Middle frontal gyrus (tissue), 1 donor: ENCODE measurements around the gene KCNG1.

Experiments
- DNase-seq: peaks from one replicate; pipeline ENCODE4 v3.0.0-alpha.2; 2015; ENCODE audit warnings: low spot score; ENCODE audit errors: extremely low spot score

Gene KCNG1

GRCh38 chr20:50957276-50957675, 65.6 kb downstream of the KCNG1 start:
- no peak for DNase-seq

GRCh38 chr20:50953821-50954220, 69.1 kb downstream of the KCNG1 start:
- no peak for DNase-seq
